Fibroblast of skin of right quadriceps (primary cell): ENCODE data around the gene MAN2A2.
"Not testable (repeated sequence)": the region's sequence is repeated elsewhere in the genome, so short reads cannot be mapped to it uniquely, and the experiment has no call there.

ENCODE experiments used
- DNase-seq: peaks from one replicate; pipeline ENCODE4 v3.0.0-alpha.2; 2013

MAN2A2 gene

GRCh38 chr15:90884719-90885431 lies 18.2 kb upstream of the MAN2A2 start:
- no peak for DNase-seq

GRCh38 chr15:90885432-90886290 lies 17.4 kb upstream of the MAN2A2 start:
- peak; percentile 64 for DNase-seq

GRCh38 chr15:90886291-90886614 lies 16.8 kb upstream of the MAN2A2 start:
- no peak for DNase-seq

GRCh38 chr15:90887037-90887481 lies 16.0 kb upstream of the MAN2A2 start:
- no peak for DNase-seq

- no peak for DNase-seq
These were observed 13.8 kb upstream of the MAN2A2 start for GRCh38 chr15:90889313-90889730.

GRCh38 chr15:90889736-90890456 lies 13.2 kb upstream of the MAN2A2 start:
- no peak for DNase-seq

GRCh38 chr15:90890839-90891238 lies 12.3 kb upstream of the MAN2A2 start:
- DNase-seq: no peak

GRCh38 chr15:90891346-90891949 lies 11.7 kb upstream of the MAN2A2 start:
- DNase-seq: no peak

- no peak for DNase-seq
These were observed 11.1 kb upstream of the MAN2A2 start for GRCh38 chr15:90892023-90892422.

GRCh38 chr15:90892498-90893174 lies 10.5 kb upstream of the MAN2A2 start:
- DNase-seq: no peak

- no peak for DNase-seq
These were observed 9.7 kb upstream of the MAN2A2 start for GRCh38 chr15:90893175-90894090.

GRCh38 chr15:90895571-90896117 lies 7.5 kb upstream of the MAN2A2 start:
- peak; percentile 52 for DNase-seq

- not testable (repeated sequence) for DNase-seq
These were observed 5.9 kb upstream of the MAN2A2 start for GRCh38 chr15:90897131-90897655.

- no peak for DNase-seq
These were observed 1.7 kb upstream of the MAN2A2 start for GRCh38 chr15:90901175-90902039.

GRCh38 chr15:90902040-90902839 lies 862 bp upstream of the MAN2A2 start:
- peak; percentile 76 for DNase-seq

GRCh38 chr15:90903733-90904536 lies 833 bp downstream of the MAN2A2 start:
- DNase-seq: no peak

- DNase-seq: no peak
These were observed 1.6 kb downstream of the MAN2A2 start for GRCh38 chr15:90904746-90905145.
